ENCODE measurements around the gene SRC. TPM values are rescaled to one million over a fixed set of nuclear protein-coding genes. Genes with fewer than 3 reads are reported as not detected.

SRC gene
- total RNA-seq, 1 experiment from 2014 or later, result 185 TPM

GRCh38 chr20:37359836-37360235 lies 13.9 kb downstream of the SRC start:
- Mint-ChIP-seq H3K27ac (ENCODE audit: unreplicated experiment) (no peak overlapping the region), H3K9me3 (ENCODE audit: low read depth, unreplicated experiment) (no peaks in the 10 kb centered on the region), H3K36me3 (ENCODE audit: insufficient read depth, unreplicated experiment) (peaks cover 26% of the 10 kb centered on the region), H3K4me1 (ENCODE audit: low read depth, unreplicated experiment) (peaks cover 51% of the 10 kb centered on the region), H3K4me3 (ENCODE audit: low read depth, unreplicated experiment) (no peak overlapping the region), H3K27me3 (ENCODE audit: unreplicated experiment) (no peaks in the 10 kb centered on the region)
- no TSS peak for BruUV-seq (replicated peaks)
- DNase-seq, result no peak
- no peak for TF ChIP-seq CTCF (IDR thresholded peaks at IDR 0.05; ENCODE audit: unreplicated experiment)
- CTCF ChIA-PET, result no interaction called here
- intact Hi-C loops (cut with micrococcal nuclease; ENCODE audit: unreplicated experiment), result no loop called here

GRCh38 chr20:37360391-37361115 lies 14.6 kb downstream of the SRC start:
- intact Hi-C loops (cut with micrococcal nuclease; ENCODE audit: unreplicated experiment), result no loop called here
- Mint-ChIP-seq H3K9me3 (ENCODE audit: low read depth, unreplicated experiment) (no peaks in the 10 kb centered on the region), H3K27me3 (ENCODE audit: unreplicated experiment) (no peaks in the 10 kb centered on the region), H3K4me3 (ENCODE audit: low read depth, unreplicated experiment) (no peak overlapping the region), H3K36me3 (ENCODE audit: insufficient read depth, unreplicated experiment) (peaks cover 29% of the 10 kb centered on the region), H3K4me1 (ENCODE audit: low read depth, unreplicated experiment) (peaks cover 46% of the 10 kb centered on the region), H3K27ac (ENCODE audit: unreplicated experiment) (no peak overlapping the region)
- BruUV-seq (replicated peaks), result no TSS peak
- CTCF ChIA-PET, result no interaction called here
- TF ChIP-seq CTCF (IDR thresholded peaks at IDR 0.05; ENCODE audit: unreplicated experiment), result no peak
- no peak for DNase-seq

- Mint-ChIP-seq H3K4me1 (ENCODE audit: low read depth, unreplicated experiment) (peaks cover 38% of the 10 kb centered on the region), H3K27ac (ENCODE audit: unreplicated experiment) (no peak overlapping the region), H3K27me3 (ENCODE audit: unreplicated experiment) (no peaks in the 10 kb centered on the region), H3K36me3 (ENCODE audit: insufficient read depth, unreplicated experiment) (peaks cover 29% of the 10 kb centered on the region), H3K9me3 (ENCODE audit: low read depth, unreplicated experiment) (no peaks in the 10 kb centered on the region), H3K4me3 (ENCODE audit: low read depth, unreplicated experiment) (no peak overlapping the region)
- no peak for TF ChIP-seq CTCF (IDR thresholded peaks at IDR 0.05; ENCODE audit: unreplicated experiment)
- no peak for DNase-seq
- BruUV-seq (replicated peaks), result no TSS peak
- CTCF ChIA-PET, result no interaction called here
- intact Hi-C loops (cut with micrococcal nuclease; ENCODE audit: unreplicated experiment), result no loop called here
These were observed 15.4 kb downstream of the SRC start for GRCh38 chr20:37361336-37361735.

- H3K4me1 Mint-ChIP-seq (ENCODE audit: low read depth, unreplicated experiment), result peaks cover 32% of the 10 kb centered on the region
- H3K27ac Mint-ChIP-seq (ENCODE audit: unreplicated experiment), result no peak overlapping the region
- no peak for TF ChIP-seq CTCF (IDR thresholded peaks at IDR 0.05; ENCODE audit: unreplicated experiment)
- no TSS peak for BruUV-seq (replicated peaks)
- H3K36me3 Mint-ChIP-seq (ENCODE audit: insufficient read depth, unreplicated experiment), result peaks cover 36% of the 10 kb centered on the region
- intact Hi-C loops (cut with micrococcal nuclease; ENCODE audit: unreplicated experiment), result no loop called here
- no peak overlapping the region for H3K4me3 Mint-ChIP-seq (ENCODE audit: low read depth, unreplicated experiment)
- CTCF ChIA-PET, result interaction anchor here (0.6 to 0.8 kb wide), 2 partner anchors 10 to 76 kb away, joined by 3 read pairs; no protein-coding TSS in a partner anchor
- no peak for DNase-seq
- H3K9me3 Mint-ChIP-seq (ENCODE audit: low read depth, unreplicated experiment), result no peaks in the 10 kb centered on the region
- H3K27me3 Mint-ChIP-seq (ENCODE audit: unreplicated experiment), result no peaks in the 10 kb centered on the region
These were observed 16.4 kb downstream of the SRC start for GRCh38 chr20:37362231-37362792.
